KG1 (cell line): ENCODE data around the gene GHR.

Experiments
- DNase-seq: peaks from one replicate; lab custom pipeline; 2025; lab: John Stamatoyannopoulos, UW

GHR gene

DNA sequence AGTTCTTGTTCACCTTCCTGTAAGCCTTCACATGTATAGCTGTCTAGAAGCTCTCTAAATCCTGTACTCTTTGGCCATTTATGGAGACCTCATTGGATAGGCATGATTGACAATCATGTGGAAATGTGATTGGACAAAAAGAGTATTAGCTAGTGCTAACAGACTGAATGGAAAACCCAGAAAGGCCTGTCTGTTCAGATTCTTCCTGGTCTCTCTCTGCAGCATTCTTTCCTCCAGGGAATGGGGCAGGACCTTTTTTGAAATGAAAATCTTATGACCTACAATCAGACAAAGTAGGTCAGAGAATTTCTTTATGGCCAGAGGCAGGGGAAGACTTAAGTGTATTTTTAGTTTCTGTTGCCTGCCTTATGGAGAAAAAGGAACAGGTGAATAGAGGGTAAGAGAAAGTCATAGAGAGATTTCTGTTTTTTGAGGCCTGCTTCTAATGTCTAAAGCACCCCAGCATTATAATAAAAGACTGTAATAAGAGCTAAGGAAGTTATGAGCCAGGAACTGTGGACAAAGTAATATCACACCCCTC, 181.0 kb downstream of the GHR start:
- no peak for DNase-seq

DNA sequence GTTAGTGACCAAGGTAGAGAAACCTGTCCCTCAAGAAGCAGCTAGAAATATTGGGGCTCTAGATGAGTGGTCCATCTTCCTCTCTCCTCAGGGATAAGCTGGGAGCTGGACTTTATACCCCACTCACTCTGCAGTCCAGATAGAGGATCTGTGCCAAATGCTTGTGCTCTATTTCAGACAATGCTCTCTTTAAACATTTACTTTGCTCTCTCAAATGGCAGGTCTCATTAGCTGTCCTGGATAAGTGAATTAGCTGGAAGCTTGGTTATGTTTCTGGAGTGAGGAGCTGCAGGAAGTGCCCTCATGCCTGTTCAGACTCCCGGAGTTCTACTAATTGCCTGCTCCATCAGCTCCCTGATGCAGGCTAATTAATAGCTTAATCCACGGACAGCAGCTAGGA, 182.3 kb downstream of the GHR start:
- DNase-seq = no peak

DNA sequence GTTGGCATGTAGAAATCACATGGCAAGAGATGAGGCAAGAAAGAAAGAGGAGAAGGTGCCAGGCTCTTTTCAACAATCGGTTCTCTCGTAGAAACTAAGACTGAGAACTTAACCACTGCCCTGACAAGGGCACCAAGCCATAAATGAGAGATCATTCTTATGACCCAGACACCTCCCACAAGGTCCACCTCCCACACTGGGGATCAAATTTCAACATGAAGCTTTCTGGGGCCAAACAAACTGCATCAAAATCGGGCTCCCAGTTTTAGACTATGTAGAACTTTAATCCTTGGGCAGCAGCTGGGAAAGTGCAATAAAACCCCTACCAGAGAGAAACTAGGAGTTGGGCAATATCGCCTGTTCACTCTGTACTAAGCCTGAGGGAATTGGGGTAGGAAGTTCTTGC, 183.2 kb downstream of the GHR start:
- DNase-seq = no peak

DNA sequence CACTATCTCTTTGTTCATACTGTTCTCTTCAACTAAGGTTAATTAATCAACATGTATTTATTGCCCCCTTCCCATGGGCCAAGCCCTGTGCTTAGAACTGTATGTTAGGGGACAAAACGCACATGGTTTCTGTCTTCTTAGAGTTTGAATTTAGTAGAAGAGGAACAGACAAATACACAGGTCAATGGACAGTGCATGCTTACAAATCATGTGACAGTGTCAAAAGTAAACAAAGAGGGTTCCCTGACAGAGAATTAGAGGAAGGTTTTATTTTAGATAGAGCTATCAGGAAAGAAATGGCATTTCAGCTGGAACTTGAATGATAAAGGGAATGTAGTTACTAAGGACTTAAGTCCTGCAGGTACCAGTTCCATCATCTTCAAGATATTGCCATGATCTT, 188.2 kb downstream of the GHR start:
- DNase-seq = no peak

DNA sequence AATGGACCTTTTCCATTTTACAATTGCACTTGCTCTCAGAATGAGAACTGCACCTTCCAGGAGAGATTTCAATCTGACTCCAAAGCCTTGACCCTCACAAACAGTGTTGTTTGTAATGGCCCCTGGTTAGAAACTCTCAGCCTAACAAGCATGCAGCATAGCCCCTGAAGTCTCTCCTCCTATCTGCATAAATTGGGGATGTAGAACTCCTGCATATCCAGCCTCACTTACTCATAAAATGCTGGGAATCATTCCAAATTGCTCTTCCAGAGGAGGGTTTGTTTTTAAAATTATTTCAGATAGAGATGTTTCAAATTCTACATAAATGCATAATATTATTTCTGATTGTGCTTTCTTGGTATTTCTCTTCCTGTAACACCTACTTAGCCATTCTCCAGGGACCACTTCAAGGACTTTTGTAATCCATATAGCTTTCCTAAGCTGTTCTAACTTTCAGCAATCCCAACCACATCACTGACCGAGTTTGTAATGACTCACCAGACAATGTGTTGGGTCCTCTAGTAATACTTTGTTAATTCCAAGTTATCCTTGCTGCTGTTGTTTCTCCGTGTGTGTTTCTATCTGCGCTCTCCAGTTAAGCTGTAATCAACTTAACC, 189.6 kb downstream of the GHR start:
- no peak for DNase-seq

DNA sequence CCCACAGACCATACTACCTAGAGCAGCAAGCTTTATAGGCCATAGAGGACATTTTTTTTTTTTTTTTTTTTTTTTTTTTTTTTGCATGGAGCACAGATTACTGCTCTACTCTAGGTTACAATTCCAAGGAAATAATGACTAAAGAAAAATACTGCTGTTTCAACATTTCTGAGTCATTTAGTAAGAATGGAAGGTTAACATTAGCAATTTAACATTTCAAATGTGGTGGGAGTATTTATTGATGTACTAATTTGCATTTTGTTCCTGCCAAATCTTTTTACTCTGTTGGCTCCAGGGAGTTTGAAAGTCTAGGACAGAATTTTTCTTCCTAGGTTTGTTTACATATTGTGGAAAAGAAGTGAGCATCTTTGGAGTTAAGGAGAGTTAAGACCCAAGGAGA, 191.3 kb downstream of the GHR start:
- no peak for DNase-seq

DNA sequence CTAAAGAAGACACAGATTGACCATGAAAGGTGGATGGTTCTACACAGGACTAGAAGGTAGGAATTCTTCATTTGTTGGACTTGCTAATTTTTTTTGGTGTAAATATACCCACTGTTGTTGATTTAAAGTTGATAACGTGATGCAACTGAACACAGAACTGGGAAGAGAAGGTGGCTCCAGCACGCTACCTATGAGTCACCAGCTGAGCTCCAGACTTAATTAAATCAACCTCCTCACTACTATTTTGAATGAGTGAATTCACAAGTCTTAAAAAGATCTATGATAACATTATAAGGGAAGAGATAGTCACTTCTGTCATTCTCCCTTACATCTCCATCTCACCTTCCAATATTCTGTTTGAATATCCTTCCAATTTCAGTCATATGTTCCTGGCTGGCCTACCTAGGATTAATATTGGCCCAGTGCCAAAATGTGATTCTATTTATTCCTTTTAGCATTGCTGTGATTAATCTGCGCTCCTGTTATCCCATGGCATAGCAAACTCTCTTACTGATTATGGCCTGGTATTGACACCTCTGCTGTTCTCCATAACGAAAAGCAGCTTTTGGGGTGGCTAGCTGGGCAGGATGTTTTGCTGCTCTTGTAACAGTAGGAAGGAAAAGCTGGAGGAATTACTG, 197.5 kb downstream of the GHR start:
- DNase-seq = no peak

DNA sequence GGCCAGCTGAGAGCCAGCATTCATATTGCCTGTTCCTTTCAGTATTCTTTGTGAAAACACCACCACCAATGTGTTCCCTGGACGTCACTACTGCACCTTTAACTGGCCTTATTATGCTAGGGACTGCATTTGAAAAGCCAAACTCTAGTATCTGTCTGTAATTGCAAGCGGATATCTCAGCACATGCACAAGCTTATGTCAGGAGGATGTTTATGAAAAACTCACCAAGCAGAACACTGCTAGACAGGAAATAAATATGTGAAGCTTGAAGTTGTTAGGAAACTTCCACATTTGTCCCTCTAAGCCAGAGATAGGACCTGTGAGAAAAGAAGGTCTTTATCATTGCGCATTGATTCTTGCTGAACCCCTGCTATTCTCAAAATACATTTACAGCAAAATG, 198.0 kb downstream of the GHR start:
- no peak for DNase-seq

DNA sequence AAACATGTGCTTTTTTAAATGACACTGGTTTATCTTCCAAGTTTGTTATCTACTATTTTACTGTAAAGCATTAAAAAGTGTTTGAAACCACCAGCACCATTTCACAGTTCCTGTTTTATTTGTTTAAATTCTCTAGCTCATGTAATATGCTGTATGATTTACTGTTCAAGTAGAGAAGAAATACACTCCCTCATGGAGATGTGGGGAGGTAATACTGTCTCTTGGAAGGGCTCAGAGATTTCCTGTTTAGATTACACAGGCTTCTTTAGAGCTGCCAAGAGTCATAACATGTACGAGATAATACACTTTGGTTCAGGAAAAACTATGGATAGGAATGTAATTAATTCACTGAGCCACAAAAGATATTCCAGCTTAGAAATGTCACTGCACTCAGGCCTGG, 198.4 kb downstream of the GHR start:
- DNase-seq = no peak

DNA sequence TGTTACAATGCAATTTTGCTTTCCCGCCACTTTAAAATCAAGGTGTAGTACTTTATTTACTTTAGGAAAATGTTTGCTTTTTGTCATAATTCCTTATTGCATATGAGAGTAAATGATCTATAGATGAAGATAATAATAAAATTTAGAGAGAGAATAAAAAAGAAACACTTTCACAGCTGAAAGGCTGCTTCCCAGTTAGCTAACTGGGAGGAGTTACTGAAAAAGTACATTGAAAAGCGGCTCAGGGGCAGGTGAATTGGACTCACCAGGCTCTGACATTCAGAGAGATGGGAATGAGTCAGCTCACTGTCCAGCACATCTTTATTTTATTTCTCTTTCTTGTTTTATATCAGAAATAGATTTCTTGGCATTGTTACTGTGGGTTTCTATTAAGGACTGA, 201.7 kb downstream of the GHR start:
- DNase-seq = no peak

DNA sequence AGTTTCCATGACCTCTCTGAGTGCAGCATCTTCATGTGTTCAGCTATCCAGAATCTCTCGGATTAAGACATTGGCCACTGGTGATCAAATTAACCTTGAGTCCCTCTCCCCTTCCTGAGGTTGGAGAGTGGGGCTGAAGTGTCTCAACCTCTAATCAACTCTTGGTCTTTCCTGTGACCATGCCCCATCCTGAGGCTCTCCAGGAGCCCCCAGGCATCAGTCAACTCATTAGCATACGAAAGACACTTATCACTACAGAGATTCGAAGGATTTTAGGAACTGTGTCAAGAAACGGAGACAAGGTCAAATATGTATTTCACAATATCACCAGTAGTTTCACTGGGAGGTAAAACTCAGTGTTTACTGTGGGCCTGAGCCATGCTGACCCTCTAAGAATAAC, 203.2 kb downstream of the GHR start:
- DNase-seq = no peak

DNA sequence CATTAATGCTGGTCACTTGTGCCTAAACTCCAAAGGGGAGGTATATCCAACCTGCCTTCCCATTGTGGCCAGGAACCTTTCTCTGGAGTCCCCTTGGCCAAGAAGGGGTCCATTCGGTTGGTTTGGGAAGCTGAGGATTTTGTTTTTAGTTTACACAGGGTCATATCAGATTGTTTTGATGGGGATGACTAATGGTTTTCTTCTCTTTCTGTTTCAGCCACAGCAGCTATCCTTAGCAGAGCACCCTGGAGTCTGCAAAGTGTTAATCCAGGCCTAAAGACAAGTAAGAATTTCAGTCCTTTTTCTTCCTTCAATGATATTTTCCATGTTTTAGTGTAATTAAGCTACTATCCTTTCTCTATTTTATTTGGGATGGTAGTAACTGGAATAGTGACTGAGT, 205.6 kb downstream of the GHR start:
- DNase-seq = no peak

DNA sequence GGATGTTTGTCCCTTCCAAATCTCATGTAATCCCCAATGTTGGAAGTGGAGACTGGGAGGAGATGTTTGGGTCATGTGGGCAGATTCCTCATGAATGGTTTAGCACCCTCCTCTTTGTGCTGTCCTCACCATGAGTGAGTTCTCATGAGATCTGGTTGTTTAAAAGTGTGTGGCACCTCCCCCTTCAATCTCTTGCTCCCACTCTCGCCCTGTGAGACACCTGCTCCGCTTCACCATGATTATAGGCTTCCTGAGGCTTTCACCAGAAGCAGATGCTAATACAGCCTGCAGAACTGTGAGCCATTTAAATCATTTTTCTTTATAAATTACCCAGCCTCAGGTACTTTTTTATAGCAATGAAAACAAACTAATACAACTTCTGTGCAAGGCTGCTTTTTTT, 206.0 kb downstream of the GHR start:
- DNase-seq = no peak

DNA sequence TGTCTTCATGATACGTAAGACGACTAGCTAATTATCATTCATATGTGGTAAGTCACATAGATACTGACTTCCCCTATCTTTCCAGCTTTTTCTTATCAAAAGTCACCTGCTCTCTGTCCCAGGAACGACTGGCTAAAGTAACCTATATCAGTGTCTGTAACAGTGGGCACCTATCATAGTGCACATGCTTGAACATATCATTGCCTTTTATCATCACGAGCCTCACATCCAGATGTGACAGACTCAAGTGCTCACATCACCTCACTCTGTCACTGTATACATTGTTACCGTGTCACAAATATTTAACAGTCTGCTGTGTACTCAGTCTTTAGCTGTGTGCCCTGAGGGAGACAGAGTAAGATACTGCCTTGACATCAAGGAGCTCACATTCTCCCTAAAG, 208.0 kb downstream of the GHR start:
- DNase-seq = no peak

DNA sequence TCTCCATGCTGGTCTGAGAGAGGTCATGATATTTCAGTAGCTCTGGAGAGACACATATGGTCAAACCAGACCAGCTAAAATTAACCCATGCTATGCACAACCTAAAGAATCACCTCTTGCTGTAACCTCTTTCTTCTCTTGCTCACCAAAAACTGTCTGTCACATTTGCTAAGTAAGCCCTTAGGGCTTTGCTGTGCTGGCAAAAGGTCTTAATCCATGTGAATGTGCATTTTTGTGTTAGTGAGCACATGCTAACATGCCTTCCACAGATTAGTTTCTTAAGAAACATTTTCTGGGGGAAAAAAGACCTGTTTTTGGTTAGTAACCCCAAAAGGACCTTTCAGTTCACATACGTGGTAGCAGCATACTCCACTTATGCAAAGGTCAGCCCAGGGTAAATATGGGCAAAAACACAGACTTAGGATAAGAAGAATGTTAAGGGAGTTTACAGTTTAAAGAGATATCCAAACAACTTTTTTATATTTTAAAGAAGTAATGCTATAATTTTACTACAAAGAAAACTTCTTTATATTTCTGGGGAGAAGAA, 209.2 kb downstream of the GHR start:
- no peak for DNase-seq

DNA sequence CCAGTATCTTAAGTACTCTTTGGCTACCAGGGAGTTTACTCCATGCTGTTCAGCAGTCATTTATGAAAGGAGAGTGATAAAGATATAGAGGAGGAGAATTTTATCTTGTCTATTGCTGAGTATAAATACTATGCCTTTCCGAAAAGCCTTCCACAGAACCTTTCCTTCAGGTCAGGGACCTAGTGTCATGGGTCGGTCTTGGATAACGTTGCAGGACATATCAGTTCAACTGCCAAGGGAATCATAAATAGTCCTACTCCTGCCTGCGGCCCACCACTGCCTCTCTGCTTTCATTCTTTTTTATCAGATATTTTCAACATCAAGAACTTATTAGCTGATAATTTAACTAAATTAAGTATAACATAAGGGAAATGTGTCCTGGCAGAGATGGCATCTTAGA, 211.3 kb downstream of the GHR start:
- DNase-seq = no peak

DNA sequence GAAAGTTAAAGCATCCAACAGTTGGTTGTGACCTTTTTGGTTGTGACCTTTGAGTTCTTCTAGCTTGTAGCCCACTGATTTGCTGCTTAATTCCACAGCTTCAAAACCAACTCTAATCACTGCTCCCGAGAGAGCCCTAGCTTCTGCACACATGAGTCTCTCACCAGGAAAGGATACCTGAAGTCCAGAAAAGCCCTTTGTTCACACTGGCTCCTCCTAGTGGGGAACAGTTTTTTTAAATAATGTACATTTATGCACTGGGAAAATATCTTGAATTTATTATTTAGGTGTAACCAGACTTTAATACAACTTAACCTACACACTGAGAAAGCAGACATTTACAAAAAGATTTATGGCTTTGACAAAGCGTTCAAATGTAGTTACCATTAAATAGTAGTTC, 213.2 kb downstream of the GHR start:
- DNase-seq = no peak

DNA sequence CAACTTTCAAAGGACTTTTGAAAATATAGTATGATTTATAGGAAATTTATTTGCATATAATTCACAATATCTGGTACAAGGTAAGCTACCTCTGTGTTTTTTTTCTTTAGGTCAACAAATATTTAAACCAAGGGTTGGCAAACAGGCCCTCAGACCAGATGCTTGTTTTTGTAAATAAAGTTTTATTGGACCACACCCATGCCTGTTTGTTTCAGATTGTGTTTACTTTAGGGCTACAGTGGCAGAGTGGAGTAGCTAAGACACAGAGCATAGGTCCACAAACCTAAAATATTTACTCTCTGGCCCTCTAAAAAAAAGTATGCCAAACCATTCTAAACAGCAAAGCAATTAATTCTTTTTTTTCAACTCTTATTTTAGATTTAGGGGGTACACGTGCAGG, 213.7 kb downstream of the GHR start:
- DNase-seq = no peak

DNA sequence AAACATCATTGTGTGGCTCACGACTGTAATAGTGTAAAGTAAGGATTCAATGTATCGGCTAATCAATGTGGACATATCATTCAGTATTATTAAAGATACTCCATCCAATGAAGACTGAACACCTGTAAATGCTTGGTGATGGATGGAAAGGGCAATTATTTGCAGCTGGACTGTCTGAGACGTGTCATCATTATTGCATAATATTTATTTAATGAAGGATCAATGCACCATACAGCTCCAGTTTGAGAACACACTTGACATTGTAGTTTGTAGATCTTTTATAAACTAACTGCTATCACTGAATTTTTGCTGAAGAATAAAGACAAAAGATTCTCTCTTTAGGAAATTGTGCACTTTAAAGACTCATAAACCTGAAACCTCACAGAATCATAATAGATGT, 215.7 kb downstream of the GHR start:
- DNase-seq = no peak

DNA sequence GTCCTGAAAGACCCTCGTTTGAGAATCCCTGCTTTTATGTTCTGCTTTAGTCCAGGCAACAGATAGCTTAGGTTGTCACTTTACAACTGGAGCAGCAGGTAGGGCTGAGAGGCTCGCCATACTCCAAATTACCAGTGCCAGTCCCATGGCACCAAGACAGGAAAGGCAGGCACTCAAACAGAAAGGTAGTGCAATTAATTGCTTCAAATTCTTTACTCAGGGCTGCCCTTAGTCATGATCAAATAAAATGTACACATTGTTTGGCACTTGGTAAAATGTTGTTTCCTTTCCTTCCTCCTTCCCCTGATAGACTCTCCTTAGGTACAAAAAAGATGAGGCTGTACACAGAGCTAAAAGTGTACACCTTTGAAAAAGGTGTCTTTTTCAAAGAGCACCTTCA, 217.6 kb downstream of the GHR start:
- no peak for DNase-seq

DNA sequence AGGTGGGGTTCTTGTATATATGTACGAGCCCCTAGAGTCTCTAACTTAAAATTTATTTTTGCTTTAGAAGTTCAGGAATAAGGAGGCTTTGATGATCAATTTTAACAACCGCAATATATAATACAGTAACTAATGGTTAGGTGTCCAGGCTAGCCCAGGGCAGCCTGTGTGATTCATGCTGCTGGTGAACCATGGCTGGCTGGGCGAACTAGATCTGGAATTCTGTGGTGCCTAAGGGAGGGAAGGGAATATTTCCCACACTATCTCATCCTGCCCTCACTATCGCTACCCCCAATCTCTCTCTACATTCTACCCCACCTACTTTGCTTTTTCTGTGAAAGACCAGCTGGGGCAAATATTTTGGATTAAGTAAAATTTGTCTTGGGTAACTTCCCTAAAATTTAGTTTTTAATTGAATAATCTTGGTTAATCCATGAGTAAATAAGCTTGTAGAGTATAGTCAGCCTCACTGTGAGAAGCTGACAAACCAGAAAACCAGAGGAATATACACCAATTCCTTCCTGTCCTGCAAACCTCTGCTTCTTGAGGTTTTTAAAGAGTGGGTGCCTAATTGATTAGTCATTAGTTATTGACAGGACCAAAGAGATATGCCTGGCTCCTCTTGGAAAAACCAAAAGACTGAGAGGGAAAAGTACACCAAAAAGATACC, 218.2 kb downstream of the GHR start:
- DNase-seq = no peak

DNA sequence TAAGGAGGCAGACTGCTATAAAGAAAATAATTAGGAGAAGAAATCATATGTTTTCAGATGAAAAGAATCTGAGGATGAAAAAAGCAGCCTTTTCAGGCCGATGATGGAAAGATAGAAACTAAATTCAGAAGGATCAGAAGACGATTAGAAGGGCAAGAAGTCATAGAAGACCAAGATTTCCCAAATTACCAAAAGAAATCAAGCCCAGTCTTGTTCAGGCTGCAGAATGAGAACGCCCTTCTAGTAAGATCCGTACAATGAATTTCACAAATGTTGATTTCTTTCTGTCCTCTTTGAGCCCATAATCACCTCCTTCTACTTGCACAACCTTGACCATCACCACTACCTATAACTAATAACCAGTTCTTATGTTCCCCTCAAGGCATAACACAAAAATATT, 218.8 kb downstream of the GHR start:
- DNase-seq = no peak

DNA sequence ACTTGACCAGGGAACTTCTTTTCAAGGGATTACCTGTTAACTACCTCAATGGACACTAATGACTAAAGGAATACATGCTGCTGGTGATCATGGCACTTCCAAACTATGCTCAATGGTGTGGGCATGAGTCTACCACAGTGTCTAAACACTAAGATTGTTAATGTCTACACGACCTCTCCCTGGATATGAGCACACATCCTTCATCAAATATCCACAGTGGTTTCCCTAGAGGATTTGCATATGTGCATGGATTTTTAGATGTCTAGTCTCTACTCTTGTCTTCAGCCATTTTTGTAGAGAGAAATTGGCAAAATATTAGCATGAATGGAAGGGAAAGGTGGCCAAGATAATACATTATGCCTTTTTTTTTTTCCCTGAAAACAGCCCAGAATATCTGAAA, 220.1 kb downstream of the GHR start:
- no peak for DNase-seq
